ENCODE data around the gene TRIM66. TPM values are rescaled to one million over a fixed set of nuclear protein-coding genes. Genes with fewer than 3 reads are reported as not detected.

The TRIM66 gene, protein sequence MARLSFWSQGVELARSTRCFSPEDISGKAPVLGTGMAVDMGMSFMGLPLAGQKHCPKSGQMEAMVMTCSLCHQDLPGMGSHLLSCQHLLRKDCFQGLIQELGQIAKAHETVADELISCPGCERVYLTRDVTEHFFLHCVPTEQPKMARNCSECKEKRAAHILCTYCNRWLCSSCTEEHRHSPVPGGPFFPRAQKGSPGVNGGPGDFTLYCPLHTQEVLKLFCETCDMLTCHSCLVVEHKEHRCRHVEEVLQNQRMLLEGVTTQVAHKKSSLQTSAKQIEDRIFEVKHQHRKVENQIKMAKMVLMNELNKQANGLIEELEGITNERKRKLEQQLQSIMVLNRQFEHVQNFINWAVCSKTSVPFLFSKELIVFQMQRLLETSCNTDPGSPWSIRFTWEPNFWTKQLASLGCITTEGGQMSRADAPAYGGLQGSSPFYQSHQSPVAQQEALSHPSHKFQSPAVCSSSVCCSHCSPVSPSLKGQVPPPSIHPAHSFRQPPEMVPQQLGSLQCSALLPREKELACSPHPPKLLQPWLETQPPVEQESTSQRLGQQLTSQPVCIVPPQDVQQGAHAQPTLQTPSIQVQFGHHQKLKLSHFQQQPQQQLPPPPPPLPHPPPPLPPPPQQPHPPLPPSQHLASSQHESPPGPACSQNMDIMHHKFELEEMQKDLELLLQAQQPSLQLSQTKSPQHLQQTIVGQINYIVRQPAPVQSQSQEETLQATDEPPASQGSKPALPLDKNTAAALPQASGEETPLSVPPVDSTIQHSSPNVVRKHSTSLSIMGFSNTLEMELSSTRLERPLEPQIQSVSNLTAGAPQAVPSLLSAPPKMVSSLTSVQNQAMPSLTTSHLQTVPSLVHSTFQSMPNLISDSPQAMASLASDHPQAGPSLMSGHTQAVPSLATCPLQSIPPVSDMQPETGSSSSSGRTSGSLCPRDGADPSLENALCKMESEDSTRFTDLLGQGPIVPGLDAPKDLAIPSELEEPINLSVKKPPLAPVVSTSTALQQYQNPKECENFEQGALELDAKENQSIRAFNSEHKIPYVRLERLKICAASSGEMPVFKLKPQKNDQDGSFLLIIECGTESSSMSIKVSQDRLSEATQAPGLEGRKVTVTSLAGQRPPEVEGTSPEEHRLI (N-terminal part only)
- polyA plus RNA-seq (2013, experiment 1 of 2; ENCODE audit: insufficient read length) = 2.3 TPM
- 2.6 TPM for polyA plus RNA-seq (2013, experiment 2 of 2; ENCODE audit: insufficient read length)

DNA sequence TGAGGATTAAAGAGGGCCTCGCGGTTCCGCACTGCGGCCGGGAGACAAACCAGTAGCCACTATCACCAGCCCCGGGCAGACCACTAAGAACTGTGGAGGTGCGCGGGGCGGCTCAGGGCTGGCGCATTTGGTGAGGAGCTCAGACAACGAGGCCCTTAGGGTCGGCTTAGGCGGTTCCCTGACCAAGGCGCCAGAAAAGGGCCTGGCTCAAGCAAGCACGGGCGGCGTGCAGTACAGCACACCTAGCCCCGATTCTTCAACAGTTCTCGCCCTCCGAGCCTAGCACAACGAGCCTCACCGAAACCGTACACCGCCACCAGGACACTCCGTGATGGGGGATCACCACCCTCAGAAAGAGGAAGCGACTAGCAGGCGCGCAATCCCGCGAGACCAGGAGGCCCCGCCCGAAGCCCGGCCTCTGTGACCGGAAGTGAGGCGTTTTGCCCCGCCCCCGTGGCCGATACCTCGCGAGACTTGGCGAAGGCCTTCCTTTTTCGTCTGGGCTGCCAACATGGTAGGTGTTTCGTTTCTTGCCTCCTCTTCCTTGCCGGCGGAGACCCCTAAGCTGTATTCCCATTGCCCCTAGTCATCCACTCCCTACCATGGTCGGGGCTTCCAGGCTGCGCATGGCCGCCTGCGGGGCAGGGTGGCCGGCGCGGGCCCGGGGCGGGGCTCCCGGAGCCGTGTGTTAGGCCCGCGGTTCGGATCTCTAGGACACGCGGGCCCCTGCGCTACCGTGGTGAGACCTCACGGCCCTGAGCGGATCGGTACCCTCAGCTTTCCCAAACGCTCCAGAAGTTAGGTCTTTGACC lies at the start of gene TRIM66, which contains the start of gene RPL27A:
TSS of gene TRIM66 (minus strand) at position 363 of the 812 bp plus-strand sequence. CDS start 10,391 bp downstream, outside the sequence.
TSS of gene RPL27A (plus strand) at position 490 of the 812 bp plus-strand sequence. CDS start at position 512, 22 bp downstream.
- DNase-seq = peak; percentile 96

DNA sequence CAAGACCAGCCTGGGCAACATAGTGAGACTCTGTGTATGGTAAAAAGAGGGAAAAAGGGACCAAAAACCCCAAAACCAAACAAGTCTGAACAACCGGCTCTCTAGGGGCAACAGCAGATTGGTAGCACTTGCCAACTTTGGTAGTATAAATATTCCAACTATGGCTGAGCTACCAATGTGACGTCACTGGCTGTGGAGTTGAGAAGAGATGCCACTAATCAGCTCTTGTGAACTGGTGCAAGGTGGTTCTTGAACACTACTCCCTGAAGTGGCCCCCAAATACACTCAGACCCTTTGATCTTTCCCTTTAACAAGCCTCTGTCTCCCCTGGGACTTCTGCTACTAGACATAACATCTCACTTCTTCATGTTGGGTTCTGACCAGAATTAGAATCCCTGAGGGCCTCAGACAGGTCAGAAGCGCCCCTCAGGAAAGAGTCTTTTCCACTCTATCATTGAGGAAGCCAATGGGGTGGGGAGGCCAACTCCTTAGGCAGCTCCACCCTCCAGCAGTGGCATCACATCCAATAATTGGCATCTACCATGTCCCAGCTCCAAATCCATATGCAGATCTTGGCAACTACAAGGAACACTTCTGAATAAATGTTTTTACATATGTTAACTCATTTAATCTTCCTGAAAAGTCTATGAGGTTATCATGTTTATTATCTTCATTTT lies 49.3 kb upstream of the TRIM66 start:
- no peak for DNase-seq

DNA sequence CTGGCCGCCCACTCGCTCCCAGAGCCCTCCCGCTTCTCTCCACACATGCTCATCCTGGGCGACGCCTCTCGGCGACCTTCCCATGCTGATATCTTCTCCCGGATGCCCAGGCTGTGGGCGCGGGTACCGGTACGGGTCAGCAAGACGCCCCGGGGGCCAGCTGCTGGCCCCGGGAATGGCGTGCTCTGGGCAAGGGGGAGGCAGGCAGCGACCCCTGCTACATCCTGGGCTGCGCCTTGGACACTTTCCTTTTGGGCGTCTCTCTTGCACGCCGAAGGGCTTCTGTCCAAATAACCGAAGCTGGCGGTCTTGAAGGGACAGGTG lies 48.2 kb upstream of the TRIM66 start:
- no peak for DNase-seq

DNA sequence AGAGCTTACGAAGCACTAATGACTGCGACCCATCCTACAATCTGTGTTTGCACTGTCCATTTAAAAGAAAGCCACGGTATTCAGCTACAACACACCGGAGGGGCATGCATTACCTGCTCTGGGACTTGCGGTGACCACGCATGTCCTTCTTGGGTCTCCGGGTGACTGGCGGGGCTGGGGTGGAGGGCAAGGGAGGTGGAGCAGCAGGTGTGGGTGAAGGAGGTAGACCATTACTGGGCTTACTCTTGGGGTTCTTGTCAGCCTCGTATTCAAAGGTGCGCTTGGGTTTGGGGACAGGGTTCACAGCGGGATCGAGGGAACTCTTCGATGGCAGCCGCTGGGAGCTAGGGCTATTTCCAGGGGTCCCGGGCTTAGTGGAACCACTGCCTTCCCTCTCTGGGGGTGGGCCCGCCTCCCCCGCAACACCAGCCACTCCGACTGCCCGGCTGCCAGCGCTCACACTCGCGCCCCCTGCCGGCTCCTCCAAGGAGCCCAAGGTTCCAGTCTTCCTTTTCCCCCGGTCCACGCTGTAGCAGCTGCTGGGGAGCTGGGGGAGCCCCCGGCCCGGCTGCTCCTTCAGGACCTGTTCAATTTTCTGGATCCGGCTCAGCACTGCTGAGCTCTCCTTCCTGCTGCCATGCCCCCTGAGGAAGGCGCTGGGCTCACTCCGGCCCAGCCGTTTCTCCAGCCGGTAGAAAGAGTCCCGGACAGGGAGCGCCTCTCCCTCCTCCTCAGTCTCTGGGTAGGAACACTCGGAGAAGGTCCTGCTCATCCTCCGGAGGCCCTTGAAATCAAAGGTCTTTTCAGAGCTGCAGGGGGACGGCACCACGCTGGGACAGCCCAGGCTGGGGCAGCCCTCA lies 47.6 kb upstream of the TRIM66 start:
- DNase-seq = no peak

DNA sequence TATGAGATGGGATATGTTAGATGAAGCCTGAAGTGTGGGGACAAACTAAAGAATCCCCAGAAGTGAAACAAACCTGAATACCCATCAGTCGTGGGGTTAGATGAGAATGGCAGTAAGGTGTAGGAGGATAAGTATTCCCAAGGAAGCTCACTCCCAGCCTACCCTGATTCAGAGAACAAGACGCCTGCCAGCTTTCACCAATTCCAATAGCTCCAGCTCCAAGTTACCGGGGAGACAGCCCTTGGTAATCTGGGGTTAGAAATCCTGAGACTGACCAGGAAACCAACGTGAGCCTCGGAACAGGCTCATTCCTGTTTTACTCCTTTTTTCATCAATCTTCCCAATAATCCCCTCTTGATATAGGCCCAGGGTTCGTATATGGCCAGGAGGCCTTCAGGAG lies 46.6 kb upstream of the TRIM66 start:
- DNase-seq = no peak

DNA sequence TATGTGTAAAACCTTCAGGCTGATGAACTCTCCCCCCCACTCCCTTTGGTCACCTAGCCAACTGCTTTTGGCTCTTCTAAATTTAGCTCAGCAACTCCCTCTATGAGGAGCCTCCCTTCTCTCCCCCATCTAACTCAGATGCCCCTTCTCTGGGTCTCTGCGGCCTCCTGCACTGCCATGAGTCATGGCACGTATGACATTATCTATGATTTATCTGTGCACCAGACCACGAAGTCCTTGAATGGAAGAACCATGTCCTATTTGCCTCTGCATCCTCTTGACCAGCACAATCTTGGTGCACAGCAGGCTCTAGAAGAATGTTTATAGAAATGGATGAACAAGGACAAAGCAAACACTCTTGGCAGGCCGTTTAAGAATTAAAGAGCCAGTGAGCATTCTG lies 46.1 kb upstream of the TRIM66 start:
- DNase-seq = peak; percentile 91

DNA sequence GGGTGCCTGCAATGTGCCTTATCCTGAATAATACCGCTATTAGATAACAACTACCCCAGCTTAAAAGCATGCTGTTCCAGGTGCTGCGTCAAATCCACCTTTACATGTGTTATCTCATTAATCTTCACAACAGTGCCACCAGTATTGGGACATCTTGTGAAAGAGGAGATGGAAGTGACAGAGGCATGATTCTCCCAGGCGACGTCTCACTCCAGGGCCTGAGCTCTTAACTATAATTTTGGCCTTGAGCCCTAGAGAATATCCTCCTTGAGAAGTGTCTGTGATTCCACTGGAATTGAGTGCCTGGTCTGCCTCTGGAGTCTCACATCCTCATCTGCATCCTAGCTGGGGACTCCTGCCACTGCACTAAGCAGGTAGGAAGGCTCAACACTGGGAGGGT lies 43.9 kb upstream of the TRIM66 start:
- no peak for DNase-seq

DNA sequence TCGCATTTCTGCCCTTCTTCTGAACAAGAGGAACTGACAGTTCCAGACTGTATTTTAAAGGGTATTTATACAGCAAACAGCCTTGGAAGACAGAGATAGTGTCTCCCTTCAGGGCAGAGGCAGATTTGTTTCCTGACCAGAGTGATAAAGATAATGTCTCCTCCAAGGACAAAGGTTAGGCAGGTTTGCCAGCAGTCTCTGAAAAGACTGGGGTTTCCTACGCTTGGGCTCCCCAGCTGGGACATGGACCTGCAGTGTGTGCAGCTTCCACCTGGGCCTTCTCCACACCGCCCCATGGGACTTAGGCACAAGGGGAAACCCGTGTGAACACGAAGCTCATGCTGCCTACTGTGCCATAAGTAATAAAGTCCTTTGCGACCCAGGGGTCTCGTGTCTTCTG lies 42.2 kb upstream of the TRIM66 start:
- DNase-seq = no peak

DNA sequence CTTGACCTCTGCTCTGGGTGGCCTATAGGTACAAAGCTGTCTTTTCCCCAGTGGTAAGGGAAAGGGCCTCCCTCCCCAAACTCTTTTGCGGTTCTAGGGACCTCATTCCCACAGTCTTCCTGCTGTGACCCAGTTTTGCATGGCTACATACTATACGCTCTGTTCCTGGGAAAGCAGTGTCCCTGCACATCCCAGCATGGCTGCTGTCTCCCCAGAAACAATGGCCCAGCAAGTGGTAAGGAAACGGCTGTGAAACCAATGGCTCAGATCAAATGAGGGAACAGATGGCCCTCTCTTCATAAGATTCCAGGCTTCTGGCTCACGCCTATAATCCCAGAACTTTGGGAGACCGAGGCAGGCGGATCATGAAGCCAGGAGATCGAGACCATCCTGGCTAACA lies 41.2 kb upstream of the TRIM66 start:
- DNase-seq = no peak

DNA sequence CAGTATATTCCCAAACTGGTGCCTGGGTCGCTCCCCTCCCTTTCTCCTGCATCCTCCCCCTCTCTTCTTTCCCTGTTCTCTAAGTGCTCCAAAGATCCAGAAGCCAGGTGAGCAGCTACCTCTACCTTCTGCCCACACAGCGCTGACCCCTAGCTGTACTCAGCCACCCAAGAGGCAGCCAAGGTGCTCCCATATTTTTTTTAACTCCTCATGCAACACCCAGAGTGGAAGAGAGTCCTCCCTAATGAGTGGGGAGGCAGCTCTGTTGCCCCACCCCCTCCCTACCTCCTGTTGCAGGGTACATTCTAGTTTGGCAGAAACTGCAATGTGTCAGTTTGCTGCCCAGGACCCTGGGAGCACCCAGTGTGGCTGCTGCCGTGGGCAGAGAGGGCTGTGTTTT lies 40.3 kb upstream of the TRIM66 start:
- DNase-seq = no peak

DNA sequence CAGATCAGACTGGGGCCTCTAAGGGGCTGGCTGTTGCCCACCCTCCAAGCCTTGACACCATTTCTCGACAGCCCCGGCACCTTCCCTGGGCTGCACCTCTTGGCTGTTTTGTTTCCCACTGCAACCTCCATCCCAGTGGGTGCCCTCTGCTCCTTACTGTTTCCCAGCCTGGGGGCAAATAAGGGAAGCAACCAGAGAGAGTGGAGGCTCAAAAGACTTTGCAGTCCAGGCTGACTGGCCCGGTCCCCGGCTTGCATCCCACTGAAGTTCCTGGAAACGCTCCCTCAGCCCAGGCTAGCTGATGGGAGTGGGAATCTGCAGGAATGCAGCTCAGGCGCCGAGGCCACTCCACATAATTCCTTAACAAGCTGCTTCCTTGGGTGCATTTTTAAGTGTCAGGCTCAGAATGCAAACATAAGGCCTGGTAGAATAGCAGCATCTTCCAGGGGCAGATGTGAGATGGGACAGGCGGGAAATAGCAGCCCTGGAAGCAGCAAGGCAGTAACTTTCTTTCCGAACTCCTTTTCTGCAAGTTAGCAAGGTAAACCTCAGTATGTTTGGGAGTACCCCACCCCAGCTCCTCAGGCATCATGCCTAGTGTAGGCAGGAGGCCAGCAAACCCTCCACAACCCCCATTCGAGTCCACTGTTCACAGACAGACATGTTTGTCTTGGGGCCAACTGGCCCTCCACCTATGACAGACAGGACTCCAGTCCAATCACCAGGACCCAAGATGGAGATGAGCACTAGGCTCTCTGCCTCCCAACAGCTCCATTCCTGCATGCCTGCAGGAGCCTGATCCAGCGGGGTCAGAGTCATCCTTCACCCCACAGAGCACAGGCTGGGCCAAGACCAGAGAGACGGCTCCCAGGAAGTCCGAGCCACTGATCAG lies 39.4 kb upstream of the TRIM66 start:
- DNase-seq = peak; percentile 87

DNA sequence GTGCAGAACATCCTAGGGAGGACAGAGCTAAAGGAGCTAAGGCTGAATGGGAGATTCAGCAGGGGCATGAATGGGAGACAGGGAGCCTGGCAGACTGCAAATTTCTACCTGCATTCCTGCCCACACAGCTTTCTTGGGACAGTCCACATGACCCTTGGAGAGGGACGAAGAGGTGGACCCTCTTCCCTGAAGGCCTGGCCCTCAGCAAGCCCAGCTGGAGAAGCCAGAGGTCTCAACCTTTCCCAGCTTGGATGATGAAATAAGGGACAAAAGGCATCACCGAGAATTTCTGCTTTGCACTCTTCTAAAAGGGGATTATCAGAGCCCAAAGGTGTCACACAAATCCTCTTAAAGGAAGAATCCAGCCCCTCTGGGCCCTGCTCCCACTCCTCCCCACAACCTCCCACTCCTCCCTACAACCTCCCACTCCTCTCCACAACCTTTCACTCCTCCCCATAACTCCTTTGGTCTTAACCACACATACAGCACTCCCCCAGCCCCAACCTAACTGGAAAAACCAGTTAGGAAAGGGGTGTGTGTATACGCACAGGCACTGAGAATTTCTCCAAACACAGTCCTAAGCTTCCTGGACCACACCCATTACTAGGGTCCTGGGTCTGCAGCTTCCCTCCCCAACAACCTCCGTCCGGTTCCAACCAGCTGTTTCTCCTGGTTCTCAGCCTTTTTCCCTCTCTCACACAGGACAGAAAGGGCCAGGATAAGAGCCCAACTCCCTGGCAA lies 38.6 kb upstream of the TRIM66 start:
- peak; percentile 32 for DNase-seq

DNA sequence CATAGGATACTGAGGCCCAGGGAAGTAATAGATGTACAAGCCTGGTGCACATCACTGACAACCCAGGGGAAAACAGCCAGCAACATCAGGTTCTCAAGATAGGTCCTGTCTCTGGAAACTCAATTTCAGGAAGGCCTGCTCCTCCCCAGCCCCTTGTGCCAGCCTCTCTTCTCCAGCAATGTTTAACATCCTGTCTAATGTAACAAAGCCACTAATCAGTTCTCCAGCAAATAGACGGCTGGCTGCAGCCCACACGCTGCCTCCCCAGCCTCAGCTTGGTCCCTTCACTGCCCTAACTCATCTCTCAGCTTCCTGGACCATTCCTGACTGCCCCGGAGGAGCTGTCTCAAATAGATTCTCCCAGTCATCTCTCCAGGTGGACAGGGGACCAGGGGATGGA lies 37.9 kb upstream of the TRIM66 start:
- DNase-seq = peak; percentile 41

DNA sequence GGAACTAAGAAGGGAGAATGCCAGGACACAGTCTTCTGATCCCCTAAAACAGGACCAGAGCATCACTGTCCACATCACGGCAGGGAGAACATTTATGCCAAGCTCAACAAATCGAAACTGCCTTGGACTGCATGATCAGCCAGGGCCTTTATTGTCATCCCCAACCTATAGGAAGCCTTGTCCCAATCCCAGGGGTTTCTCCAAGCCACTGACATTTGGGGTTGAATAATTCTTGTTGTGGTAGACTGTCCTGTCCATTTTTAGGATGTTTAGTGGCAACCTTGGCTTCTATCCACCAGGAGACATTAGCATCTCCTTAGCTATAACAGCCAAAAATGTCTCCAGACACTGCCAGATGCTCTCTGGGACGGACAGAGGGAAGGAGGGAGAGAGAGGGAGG lies 37.3 kb upstream of the TRIM66 start:
- DNase-seq = no peak

DNA sequence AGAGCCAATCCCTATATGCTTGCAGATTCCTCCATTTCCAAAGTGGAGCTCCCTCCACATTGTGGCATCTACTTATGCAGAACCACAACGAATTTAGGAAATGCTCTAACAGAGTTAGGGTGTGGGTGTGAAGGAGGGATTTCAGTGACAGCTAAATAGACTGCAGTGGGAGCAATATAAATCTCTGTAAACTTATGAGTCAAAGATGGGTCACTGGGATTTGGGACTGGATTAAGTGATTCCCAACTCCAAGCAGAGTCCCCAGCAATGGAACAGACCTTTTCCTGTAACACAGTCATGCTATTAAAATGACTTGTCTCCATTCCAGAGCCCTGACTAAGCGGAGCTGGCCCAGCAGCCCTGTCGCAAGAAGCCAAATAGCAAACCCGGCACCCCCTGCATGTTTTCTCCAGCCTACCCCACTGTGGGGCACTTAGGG lies 36.8 kb upstream of the TRIM66 start:
- DNase-seq = peak; percentile 99

DNA sequence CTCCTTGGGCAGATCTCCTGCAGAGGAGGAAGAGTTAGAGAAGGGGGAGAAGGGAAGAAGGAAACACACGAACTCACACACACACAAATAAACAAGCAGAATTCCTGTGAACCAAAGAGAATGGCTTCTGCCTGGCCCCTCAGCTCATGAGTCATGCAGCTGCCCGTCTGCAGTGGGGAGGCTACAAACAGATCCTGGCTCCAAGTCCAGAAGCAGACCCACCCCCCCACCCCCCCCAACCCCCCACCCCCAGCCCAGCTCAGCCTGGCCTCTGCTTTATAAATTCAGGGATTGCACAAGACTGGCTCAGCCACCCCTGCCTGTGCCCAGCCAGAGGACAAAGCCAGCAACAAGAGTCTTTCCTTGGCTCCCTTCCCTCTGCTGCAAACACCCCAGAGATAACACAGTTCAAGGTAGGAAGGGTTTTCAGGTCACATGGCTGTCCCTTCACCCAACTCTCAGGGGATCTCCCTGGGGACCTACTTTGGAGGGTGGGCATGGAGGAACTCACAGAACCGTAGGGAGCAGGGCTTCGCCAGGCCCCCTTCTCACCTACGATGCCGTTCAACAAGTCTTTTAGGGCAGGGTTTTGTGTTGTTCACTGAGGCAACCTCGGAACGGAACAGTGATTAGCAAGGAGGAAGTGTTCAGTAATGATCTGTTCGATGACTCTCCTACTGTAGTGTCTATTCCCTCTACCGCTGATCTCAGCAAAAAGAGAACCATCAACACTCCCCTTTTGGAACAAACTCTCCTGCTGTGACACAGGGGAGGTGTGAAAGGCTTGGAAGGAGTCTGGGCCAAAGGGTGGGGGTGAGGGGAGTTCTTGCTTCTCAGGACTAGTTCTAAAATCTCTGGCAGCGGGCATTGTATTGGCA lies 35.6 kb upstream of the TRIM66 start:
- peak; percentile 96 for DNase-seq

DNA sequence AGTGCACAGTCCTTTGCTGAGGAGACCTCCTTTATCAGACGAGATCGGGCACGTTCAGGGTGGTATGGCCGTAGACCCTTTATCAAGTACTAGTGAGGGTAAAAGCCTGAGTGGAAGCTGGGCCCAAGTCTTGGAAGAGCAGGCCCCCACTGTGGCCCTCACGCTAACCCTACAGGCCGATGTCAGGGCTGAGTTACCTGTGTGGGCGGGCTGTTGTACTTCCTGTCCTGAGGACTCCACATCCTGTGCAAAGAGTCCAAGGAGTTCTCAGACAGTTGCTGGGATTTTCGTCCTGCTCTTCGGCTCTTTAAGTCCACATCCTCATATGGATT lies 35.0 kb upstream of the TRIM66 start:
- DNase-seq = no peak

DNA sequence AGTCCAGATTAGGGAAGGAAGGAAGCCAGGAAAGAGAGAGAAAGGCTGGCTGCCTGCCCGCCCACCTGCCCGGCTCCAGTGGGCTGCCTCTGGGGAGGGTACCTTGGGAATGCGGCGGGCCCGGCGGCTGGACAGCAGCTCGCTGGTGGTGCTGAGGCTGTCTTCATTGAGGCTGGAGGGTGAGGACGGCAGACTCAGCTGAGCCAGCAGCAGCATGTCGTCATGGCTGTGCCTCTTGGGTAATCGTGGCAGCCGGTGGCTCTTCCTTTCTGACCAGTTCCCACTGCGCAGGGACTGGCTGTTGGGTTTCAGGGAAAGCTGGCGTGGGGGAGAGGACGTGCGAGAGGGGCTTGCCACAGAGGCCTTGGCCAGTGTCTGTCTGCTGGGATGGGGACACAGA lies 33.0 kb upstream of the TRIM66 start:
- DNase-seq = no peak
